NCI-H2196 (cell line): ENCODE measurements around the gene PRR20A.
"Not testable (repeated sequence)": the region's sequence is repeated elsewhere in the genome, so short reads cannot be mapped to it uniquely, and the experiment has no call there.

Experiments used
- DNase-seq: peaks from one replicate; lab custom pipeline; 2025; ENCODE audit not compliant: unreplicated experiment; lab: John Stamatoyannopoulos, UW

Gene PRR20A

DNA sequence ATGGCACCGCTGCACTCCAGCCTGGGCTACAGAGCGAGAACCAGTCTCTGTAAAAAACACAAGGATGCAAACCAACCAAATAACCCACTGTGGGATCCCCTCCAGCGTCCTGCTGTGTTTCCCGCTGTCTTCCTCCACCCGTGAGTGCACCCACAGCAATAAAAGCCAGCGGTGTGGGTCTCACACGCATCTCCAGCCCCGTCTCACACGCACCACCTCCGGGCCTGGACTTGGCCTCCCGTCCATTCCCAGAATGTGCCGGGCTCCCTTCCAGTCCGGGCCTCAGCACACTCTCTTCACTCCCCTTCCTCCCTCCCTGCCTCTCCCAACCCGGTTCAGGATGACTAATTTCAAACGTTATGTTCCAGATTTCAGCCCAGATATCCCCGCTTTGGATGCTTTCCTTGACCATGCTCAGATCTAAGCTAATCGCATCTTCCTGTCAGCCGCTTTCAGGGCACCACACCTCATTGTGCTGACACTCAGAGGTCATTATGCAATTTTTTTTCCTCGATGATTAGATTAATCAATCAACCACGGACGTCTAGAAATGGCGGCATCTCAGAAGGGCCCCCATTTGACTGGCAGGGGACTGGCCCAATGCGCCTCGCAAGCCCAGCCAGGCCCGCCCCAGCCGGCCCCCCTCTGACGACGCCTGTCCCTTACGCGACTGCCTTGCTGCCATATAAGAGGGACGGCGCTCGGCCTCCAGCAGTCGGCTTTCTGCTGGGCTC lies at the start of gene PRR20A:
TSS of gene PRR20A (plus strand) at position 684 of the 734 bp plus-strand sequence. CDS start 387 bp downstream, outside the sequence.
- not testable (repeated sequence) for DNase-seq

DNA sequence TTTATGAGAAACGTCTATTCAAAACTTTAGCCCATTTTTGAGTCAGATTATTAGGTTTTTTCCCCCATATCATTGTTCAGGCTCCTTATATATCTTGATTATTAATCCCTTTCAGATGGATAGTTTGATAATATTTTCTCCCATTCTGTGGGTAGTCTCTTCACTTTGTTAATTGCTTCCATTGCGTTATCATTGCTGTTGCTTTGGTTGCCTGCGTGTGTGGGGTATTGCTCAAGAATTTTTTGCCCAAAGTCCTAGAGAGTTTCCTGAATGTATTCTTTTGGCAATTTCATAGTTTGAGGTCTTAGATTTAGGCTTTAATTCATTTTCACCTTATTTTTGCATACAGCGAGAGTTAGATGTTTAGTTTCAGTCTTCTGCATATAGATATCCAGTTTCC lies 25.8 kb upstream of the PRR20A start:
- DNase-seq = no peak

DNA sequence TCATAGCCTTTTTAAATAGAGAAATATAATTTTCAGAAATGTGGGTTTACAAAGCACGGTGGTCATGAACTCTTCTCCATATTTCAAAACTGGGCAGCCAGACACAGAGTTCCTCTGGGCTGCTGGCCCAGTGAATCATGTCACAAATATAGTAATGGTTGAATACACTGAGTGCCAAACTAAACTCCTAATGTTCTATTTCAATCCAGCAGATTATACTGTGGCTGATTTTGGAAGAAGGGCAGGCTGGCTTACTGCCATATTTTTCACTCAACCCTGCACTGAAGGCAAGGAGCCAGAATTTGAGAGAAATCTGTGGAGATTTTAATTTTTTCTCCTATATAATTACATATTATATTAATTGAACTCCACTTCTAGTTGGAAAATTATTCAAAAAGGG lies 17.0 kb upstream of the PRR20A start:
- peak; percentile 6 for DNase-seq

DNA sequence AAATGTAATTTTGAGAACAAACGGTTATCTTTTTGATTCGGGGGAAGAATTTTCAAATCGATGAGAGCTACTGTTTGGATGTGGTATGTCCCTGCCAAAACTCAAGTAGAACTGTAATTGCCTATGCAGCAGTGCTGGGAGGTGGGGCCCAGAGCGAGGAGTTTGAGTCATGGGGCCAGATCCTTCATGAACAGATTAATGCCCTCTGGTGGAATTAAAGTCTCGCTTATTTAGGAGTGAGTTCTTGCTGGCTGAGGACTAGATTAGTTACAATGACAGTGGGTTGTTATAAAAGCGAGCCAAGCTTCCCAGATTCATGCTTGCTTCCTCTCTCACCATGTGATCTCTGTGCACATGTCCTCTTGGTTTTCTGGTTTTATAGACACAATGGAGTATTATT lies 11.8 kb upstream of the PRR20A start:
- no peak for DNase-seq

DNA sequence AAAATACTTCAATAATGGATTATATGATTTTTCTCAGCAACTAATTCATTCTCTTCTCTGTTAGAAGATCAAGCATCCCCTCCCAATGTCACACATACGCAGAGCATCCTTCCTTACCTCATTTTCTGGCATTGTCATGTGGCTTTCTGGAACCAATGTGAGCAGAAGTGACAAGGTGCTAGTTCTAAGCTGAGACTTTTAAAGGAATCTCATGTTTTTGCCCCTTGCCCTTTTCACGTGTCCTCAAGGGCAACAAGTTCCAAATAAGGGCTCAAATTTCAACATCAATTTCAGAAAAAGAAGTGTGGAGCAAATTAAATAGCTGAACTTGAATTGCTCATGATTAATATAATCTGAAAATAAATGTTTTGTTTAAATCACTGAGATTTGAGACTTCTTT lies 4.6 kb upstream of the PRR20A start:
- no peak for DNase-seq

DNA sequence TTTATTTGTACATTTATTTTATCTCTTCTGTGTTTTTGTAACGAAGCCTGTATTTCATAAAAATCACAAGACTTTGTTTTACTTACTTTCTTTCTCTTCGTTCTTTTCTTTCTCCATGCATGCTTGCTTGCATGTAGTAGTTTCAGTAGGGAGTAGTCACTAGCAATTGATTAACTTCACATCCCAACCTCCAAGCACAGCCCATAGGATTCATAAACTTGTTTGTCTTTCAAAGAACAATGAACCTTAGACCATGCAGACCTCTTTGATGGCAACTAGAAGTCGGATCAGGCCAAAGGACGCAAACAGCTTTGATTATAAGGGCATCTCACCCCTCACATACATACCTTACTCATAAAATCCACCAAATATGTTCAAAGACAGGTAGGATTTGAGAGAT lies 3.1 kb upstream of the PRR20A start:
- no peak for DNase-seq

DNA sequence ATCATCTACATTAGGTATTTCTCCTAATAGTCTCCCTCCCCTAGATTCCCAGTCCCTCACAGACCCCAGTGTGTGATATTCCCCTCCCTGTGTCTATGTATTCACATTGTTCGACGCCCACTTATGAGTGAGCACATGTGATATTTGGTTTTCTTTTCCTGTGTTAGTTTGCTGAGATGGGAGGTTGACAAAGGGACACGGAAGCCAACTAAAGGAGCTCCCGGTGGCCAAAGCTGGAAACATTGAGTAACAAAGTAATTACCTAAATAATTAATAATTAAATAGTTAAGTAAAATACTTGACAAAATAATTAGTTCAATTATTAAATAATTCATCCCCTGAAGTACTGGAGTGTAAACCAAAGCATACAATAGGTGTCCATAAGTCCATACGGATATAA lies 1.7 kb upstream of the PRR20A start:
- DNase-seq = no peak

DNA sequence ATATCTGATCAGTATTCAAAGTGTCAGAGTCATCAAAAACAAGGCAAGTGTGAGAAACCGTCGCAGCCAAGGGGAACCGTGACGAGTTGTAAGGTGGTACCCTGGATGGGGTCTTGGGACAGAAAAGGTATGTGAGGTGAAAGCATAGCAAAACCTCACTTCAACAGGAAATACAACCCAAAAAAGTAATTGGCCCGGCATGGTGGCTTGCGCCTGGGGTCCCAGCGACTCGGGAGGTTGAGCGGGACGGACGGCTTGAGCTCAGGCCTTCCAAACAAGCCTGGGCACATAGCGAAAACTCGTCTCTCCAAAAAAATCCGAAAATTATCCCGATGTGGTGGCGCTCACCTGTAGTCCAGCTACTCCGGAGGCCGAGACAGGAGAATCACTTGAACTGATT lies 937 bp upstream of the PRR20A start:
- DNase-seq = not testable (repeated sequence)

DNA sequence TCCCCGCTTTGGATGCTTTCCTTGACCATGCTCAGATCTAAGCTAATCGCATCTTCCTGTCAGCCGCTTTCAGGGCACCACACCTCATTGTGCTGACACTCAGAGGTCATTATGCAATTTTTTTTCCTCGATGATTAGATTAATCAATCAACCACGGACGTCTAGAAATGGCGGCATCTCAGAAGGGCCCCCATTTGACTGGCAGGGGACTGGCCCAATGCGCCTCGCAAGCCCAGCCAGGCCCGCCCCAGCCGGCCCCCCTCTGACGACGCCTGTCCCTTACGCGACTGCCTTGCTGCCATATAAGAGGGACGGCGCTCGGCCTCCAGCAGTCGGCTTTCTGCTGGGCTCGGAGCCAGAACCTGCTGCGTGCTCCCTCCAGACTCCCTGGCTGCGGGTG lies 6.5 kb downstream of the PRR20A start, which contains the start of gene PRR20B:
TSS of gene PRR20B (plus strand) at position 301 of the 400 bp plus-strand sequence. CDS start 387 bp downstream, outside the sequence.
- DNase-seq = not testable (repeated sequence)

DNA sequence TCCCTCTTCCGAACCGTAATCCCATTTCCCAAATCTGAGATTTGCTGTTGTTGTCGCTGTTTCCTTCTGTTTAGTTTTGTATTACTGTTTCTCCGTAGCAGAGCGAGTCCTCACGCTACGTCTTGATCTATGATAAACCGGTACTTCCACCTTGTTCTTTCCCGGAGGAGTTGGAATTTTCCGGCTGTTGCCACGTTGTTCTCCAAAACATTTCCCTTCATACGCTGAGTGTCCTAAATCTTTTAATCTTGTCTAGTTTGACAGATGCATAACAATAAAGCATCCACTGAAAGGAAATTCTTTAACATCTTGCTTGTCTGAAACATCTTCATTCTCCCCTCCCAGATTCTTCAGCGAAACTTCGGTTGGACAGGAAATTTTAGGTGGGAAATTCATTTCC lies 7.4 kb downstream of the PRR20A start:
- DNase-seq = not testable (repeated sequence)

DNA sequence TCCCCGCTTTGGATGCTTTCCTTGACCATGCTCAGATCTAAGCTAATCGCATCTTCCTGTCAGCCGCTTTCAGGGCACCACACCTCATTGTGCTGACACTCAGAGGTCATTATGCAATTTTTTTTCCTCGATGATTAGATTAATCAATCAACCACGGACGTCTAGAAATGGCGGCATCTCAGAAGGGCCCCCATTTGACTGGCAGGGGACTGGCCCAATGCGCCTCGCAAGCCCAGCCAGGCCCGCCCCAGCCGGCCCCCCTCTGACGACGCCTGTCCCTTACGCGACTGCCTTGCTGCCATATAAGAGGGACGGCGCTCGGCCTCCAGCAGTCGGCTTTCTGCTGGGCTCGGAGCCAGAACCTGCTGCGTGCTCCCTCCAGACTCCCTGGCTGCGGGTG lies 13.0 kb downstream of the PRR20A start, which contains the start of gene PRR20C:
TSS of gene PRR20C (plus strand) at position 301 of the 400 bp plus-strand sequence. CDS start 387 bp downstream, outside the sequence.
- DNase-seq = not testable (repeated sequence)

DNA sequence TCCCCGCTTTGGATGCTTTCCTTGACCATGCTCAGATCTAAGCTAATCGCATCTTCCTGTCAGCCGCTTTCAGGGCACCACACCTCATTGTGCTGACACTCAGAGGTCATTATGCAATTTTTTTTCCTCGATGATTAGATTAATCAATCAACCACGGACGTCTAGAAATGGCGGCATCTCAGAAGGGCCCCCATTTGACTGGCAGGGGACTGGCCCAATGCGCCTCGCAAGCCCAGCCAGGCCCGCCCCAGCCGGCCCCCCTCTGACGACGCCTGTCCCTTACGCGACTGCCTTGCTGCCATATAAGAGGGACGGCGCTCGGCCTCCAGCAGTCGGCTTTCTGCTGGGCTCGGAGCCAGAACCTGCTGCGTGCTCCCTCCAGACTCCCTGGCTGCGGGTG lies 19.6 kb downstream of the PRR20A start, which contains the start of gene PRR20D:
TSS of gene PRR20D (plus strand) at position 301 of the 400 bp plus-strand sequence. CDS start 387 bp downstream, outside the sequence.
- not testable (repeated sequence) for DNase-seq

DNA sequence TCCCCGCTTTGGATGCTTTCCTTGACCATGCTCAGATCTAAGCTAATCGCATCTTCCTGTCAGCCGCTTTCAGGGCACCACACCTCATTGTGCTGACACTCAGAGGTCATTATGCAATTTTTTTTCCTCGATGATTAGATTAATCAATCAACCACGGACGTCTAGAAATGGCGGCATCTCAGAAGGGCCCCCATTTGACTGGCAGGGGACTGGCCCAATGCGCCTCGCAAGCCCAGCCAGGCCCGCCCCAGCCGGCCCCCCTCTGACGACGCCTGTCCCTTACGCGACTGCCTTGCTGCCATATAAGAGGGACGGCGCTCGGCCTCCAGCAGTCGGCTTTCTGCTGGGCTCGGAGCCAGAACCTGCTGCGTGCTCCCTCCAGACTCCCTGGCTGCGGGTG lies 26.2 kb downstream of the PRR20A start, which contains the start of gene PRR20E:
TSS of gene PRR20E (plus strand) at position 301 of the 400 bp plus-strand sequence. CDS start 387 bp downstream, outside the sequence.
- DNase-seq = not testable (repeated sequence)

DNA sequence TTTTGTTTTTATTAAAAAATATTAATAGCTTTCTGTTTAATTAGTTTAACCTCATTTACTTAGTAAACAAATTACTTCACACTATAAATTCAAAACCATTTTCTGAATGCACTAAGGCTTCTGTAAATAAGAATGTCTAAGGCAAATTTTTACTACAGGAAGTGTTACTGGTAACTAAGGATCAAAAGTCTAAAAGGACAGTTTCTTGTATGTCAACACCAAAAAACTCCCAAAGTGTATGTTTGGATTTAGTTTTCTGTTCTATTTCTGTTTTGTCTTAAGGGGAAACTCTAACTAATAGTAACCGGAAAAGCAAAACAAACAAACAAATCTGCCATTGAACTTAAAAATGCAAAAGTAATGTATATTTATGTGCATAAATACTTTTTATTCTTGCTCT lies 50.9 kb downstream of the PRR20A start:
- DNase-seq = no peak
